ENCODE results near the gene LMTK2. TPM values are rescaled to one million over a fixed set of nuclear protein-coding genes. Genes with fewer than 3 reads are reported as not detected.

Gene LMTK2
- total RNA-seq, 1 donor from 2014 or later = 40.4 TPM

DNA sequence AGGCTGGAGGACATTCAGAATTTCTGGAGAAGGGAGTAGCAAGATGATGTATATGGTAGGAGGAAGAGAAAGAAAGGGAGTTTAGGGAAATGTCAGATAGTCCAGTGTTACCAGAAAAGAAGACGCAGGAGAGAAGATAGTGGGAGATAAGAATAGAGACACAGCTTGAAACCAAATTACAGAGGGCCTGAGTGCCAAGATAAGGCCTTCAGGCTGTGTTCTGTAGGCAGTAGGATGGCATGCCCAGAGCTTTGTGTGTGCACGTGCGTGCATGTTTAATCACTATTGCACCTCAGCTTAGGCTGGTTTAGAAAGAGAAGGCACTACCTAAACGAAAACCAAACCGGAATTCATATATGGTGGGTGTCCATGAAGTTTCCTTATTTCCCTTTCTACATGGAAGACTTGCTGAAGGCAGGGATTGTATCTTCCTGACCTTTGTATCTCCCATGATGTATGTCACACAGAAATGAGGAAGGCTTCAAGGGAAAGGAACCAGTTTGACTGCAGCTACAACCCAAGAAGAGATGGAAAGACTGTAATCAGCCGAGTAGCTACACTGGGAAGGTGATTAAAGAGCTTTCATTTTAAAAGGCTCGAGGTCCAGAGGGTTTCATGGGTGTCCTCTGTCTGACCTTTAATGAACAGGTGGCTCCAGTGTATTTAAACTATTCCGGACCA is 68.7 kb downstream of the LMTK2 start:
- DNase-seq = no peak

DNA sequence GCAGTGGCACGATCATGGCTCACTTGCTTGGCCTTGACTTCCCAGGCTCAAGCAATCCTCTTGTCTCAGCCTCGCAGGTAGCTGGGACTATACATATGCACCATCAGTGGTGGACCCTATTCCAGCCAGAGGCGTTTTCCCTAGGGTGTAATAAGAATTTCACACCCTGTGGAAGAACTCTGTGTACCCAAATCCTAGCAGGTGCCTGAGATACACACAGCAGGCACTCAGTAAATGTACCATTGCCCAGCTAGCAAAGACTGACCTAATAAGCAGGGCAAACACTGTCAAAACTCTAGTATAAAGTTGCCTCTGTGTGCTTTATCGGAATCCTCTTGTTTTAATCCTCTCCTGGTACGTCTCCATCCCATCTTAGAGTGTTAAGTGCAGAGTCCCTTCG is 70.9 kb downstream of the LMTK2 start:
- no peak for DNase-seq

GRCh38 chr7:98178321-98178720 is 71.7 kb downstream of the LMTK2 start:
- peak; percentile 51 for DNase-seq

DNA sequence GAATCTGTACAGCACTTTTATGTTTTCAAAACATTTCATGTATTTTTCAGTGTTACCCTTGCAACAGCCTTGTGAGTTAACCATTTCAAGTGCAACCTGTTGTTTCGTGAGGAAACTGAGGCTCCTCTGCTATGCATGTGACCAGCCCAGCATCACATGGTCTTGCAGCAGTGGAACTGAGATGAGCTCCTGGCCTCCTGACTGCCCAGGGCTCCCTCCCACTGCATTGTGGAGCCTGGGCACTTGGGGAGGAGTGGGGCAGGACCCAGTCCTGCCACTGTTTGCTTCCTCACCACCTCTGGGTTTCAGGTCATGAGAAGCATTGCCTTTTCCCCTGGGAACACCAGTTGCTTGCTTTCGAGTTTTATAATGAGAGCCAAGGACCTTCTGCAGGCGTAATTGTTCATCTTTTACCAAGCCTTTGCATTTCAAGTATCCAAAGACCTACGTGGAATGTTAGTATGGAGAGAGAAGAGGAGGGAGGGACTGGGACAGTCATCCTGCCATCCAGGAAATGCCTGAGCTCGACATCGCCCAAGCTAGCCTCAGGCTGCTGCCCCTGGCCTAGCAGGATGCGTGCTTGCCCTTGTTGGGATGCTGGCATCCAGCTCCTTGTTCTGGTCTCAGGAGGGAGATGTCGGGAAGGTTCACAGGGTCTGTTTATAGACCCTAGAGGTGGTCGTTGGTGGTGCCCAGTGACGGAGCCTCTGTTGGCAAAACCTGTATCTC is 72.3 kb downstream of the LMTK2 start:
- DNase-seq = no peak

DNA sequence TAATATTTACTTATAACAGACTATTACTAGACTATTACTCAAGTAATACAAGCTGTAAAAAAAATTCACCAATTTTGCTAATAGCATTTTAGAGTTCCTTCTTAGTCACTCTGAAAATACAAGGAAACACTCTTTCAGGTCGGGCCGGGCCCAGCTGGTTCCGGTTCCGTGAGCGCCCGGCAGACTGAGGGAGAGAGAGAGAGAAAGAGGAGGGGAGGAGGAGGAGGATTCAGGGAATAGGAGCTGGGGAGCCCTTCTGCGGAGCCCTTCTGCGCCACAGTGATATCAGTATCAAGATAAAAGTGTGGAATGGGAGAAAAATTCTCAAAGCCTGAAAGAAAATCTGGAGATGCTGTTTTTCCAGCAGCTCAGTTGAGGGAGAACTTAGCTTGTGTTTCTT is 74.1 kb downstream of the LMTK2 start:
- no peak for DNase-seq

DNA sequence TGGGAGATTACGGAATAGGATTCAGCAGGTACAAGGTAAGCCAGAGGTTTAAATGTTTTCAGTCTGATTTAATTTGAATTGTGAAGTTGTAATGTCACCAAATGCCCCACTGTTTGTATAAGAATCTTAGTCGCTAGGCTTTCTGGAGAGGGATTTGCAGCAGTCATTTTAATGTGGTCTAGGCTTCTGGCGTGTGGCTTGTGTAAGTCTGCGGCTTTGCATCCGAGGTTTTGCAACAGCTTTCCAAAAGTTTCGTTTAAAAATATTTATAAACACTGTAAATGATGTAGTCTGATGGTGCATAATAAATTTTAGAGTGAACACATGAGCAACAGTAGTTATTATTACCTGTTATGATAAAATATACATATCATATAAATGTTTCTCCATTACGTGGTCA is 78.4 kb downstream of the LMTK2 start:
- no peak for DNase-seq

DNA sequence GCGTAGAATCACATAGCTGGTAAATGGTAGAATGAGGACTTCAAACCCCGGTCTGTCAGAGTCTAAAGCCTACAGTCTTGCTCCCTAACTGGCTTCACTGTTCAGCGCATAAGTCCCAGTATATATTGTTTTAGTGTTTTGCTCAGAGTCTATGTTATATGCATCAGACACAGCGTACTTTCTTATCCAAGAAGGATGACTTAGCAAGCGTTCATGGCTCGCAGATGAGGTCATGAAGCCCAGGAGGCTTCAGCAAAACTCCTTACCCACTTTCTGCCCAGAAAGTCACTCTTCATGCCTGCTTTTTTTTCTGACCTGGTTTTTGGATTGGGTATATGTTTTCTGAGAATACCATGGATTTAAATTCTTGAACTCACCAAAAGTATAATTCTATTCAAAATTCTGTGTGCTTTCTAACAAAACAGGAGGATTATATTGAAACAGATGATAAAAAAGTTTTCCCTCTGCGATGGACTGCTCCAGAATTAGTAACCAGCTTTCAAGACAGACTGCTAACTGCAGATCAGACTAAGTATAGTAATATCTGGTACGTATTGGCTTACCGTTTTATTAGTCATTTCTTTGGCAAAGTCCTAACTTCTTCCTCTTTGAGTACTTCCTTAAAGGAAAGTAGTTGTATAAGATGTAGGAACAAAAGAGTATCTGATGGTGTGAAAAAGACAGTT is 79.9 kb downstream of the LMTK2 start:
- DNase-seq = no peak

DNA sequence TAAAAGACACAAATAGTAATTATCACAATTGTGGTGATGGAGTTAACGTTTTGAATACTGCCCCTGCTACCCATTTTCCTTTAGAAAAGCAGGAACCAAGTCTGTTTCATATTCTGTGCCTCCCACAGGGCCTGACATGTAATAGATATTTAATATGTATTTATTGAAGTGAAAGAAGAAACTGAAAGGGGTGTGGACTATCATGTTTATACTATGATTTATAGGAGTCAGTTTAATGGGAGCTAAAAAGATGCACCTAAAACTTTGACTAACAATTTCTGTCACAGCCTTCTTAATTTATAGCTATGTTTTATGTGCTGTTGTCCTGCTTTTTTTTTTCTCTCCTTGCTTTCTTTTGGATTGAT is 80.5 kb downstream of the LMTK2 start:
- DNase-seq = no peak

- no peak for DNase-seq
Observed at GRCh38 chr7:98189559-98189958, 82.9 kb downstream of the LMTK2 start.

- DNase-seq = no peak
Observed at GRCh38 chr7:98191668-98192431, 85.2 kb downstream of the LMTK2 start.

- DNase-seq = no peak
Observed at GRCh38 chr7:98192781-98193457, 86.3 kb downstream of the LMTK2 start.

DNA sequence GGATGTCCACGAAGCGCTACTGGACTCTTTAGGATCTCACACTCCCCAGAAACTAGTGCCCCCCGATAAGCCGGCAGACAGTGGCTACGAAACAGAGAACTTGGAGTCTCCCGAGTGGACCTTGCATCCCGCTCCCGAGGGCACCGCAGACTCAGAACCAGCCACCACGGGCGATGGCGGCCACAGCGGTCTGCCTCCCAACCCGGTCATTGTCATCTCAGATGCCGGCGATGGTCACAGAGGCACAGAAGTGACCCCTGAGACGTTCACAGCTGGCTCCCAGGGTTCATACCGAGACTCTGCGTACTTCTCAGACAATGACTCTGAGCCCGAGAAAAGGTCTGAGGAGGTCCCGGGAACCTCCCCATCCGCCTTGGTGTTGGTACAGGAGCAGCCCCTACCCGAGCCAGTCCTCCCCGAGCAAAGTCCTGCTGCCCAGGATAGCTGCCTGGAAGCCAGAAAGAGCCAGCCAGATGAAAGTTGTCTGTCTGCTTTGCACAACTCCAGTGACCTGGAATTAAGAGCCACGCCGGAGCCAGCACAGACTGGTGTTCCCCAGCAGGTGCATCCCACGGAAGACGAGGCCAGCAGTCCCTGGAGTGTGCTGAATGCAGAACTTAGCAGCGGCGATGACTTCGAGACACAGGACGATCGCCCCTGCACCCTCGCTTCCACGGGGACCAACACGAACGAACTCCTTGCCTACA is 87.0 kb downstream of the LMTK2 start:
- no peak for DNase-seq

DNA sequence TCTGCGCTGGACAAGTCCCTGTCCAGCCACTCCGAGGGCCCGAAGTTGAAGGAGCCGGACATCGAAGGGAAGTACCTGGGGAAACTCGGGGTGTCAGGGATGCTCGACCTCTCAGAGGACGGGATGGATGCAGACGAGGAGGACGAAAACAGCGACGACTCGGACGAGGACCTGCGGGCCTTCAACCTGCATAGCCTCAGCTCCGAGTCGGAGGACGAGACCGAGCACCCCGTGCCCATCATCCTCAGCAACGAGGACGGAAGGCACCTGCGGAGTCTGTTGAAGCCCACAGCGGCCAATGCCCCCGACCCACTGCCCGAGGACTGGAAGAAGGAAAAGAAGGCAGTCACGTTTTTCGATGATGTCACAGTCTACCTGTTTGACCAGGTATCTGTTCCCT is 87.5 kb downstream of the LMTK2 start:
- DNase-seq = no peak

GRCh38 chr7:98194672-98195457 is 88.2 kb downstream of the LMTK2 start:
- no peak for DNase-seq

DNA sequence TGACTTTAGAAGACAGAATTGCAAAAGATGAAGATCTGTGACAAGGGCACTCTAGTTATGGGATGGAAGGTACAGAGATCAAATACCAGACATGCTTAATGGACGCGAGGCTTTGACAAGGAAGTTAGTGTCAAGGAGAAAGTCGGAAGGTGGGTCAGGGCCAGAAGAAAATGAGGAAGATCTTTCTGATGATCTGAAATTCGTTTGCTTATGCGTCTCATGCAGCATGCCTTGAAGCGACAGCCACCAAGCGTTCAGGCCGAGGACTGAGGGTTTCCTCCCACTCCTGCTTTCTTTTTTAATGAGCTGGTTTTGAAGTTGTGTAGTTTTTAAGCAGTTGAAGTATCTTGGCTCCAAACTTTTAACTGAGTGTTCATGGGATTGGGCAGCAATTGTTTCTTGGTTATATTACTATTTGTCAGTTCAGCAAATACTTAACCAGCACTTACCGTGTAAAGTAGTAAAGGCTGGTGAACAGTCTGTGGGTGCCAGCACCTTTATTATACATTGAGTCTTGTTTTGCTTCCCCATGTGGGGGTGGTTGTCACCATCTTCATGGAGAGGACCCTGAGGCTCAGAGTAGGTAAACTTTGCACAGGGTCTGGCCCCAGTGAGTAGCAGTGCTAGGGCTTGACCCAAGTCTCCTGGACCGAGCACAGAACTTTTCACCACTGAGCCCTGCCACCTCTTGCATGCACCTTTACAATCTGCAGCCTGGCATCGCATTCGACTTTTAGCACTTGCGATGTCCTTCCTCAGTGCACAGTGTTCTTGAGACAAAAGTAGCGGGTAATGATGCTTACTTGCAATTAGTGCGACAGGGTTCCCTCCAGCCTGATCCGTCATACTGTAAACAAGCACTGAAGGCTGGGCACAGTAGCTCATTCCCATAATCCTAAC is 90.3 kb downstream of the LMTK2 start:
- DNase-seq = no peak

GRCh38 chr7:98199131-98199530 is 92.5 kb downstream of the LMTK2 start:
- no peak for DNase-seq

DNA sequence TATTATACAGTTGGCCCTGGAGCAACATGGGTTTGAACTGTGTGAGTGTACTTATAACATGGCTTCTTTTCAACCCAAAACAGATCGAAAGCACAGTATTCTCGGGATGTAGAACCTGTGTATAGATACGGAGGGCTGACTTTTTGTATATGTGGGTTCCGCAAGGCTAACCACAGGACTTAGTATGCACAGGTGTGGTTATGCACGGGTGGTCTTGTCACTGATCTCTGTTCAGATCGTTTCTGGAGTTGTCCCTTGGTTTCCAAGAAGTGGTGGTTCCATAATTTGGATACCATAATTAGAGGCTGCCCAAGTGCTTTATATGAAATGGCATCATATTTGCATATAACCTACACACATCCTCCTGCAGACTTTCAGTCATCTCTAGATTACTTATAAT is 93.7 kb downstream of the LMTK2 start:
- no peak for DNase-seq

GRCh38 chr7:98202367-98203195 is 95.9 kb downstream of the LMTK2 start:
- DNase-seq = no peak

Measured in occipital lobe (tissue), 2 donors.